Measurements from ENCODE around the gene ALLC.

- TF ChIP-seq CTCF (conservative IDR thresholded peaks at IDR 0.05 in 1 of 2, IDR thresholded peaks at IDR 0.05 in 1 of 2; ENCODE audit: extremely low read depth in 1 of 2, insufficient read depth in 1 of 2, low read depth in 1 of 2, low read length in 2 of 2) (no peak), EZH2 (IDR thresholded peaks at IDR 0.05; ENCODE audit: borderline replicate concordance, low read length) (no peak)
Observed at GRCh38 chr2:3624059-3624794, 33.8 kb upstream of the ALLC start.
